ENCODE measurements around the gene ANKRD10.
"Not testable (repeated sequence)": the region's sequence is repeated elsewhere in the genome, so short reads cannot be mapped to it uniquely, and the experiment has no call there.

Gene ANKRD10

DNA sequence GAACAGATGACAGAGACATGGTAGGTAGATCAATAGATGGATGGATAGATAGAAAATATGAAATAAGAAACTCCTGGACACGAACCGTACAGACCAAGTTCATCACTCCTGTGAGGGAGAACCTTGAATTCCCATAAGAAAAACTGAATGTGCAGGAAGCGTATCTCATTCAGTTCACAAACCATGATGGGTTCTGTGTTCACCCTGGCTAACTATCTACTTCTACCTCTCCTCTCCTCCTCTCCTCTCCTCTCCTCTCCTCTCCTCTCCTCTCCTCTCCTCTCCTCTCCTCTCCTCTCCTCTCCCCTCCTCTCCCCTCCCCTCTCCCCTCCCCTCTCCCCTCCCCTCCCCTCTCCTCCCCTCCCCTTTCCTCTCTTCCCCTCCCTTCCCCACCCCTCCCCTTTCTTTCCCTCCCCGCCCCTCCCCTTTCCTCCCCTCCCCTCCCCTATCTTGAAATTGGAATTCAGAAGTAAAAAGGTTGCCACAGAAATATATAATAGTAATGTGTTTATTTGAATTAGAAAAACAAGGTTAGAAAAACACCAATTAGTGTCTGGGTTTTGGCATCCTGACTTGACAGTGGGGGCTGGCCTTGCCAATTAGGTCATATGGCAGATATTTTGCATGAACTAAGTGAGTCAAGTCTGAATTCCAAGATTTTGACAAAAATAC is 75.9 kb downstream of the ANKRD10 start:
- H3K79me1 ChIP-seq (ENCODE audit: low read length): no peaks in the 10 kb centered on the region
- 100% methylated on average over 1 of the region's 4 CpGs for WGBS (ENCODE audit: extremely low coverage, insufficient coverage, insufficient read length)
- H3K79me2 ChIP-seq (ENCODE audit: control insufficient read depth, insufficient read depth, low read length, poor library complexity): no peaks in the 10 kb centered on the region
- no peaks in the 10 kb centered on the region for H3K27me3 ChIP-seq (ENCODE audit: insufficient read depth, low read length)
- H2BK5ac ChIP-seq (ENCODE audit: low read depth, low read length, poor library complexity): no peak overlapping the region
- H2BK12ac ChIP-seq (ENCODE audit: low read length): no peak overlapping the region
- no peak overlapping the region for H3K4me2 ChIP-seq (ENCODE audit: low read length)
- peaks cover 0 to 4% of the 10 kb centered on the region in 2 experiments for H3K4me1 ChIP-seq (ENCODE audit: control insufficient read depth in 1 of 2, insufficient read depth in 2 of 2, low read length in 2 of 2)
- no peak overlapping the region for H3K27ac ChIP-seq (ENCODE audit: low read depth, low read length)
- no peak overlapping the region for H3K18ac ChIP-seq (ENCODE audit: low read length)
- no peak overlapping the region for H4K91ac ChIP-seq (ENCODE audit: low read depth, low read length)
- no peak overlapping the region for H4K12ac ChIP-seq (ENCODE audit: low read depth, low read length)
- no peak overlapping the region for H3K4ac ChIP-seq (ENCODE audit: low read depth, low read length)
- no peak overlapping the region for H4K8ac ChIP-seq (ENCODE audit: low read depth, low read length)
- H2BK120ac ChIP-seq (ENCODE audit: insufficient read depth, low read length, poor library complexity): no peak overlapping the region
- no peak overlapping the region for H2AK5ac ChIP-seq (ENCODE audit: low read length)
- H3K23ac ChIP-seq (ENCODE audit: low read length): no peak overlapping the region
- H3K9me3 ChIP-seq (ENCODE audit: insufficient read depth, low read depth, low read length): peaks cover 2% of the 10 kb centered on the region
- no peak overlapping the region for H3K9ac ChIP-seq (ENCODE audit: low read length)
- DNase-seq: no peak
- H3K14ac ChIP-seq (ENCODE audit: low read length): no peak overlapping the region
- H3K36me3 ChIP-seq (ENCODE audit: control insufficient read depth in 1 of 2, insufficient read depth in 2 of 2, low read length in 2 of 2): no peaks in the 10 kb centered on the region
- no peak overlapping the region for H3K4me3 ChIP-seq (ENCODE audit: low read depth, low read length)
- no peak overlapping the region for H2AFZ ChIP-seq (ENCODE audit: insufficient read depth, low read length, poor library complexity)

- no peak overlapping the region for H2BK12ac ChIP-seq (ENCODE audit: low read length)
- no peak overlapping the region for H4K91ac ChIP-seq (ENCODE audit: low read depth, low read length)
- H4K12ac ChIP-seq (ENCODE audit: low read depth, low read length): no peak overlapping the region
- no peak overlapping the region for H3K9ac ChIP-seq (ENCODE audit: low read length)
- H3K4me2 ChIP-seq (ENCODE audit: low read length): no peak overlapping the region
- H2BK5ac ChIP-seq (ENCODE audit: low read depth, low read length, poor library complexity): no peak overlapping the region
- no peak overlapping the region for H2AK5ac ChIP-seq (ENCODE audit: low read length)
- H3K4me1 ChIP-seq (ENCODE audit: control insufficient read depth in 1 of 2, insufficient read depth in 2 of 2, low read length in 2 of 2): peaks cover 0 to 4% of the 10 kb centered on the region in 2 experiments
- no peaks in the 10 kb centered on the region for H3K79me2 ChIP-seq (ENCODE audit: control insufficient read depth, insufficient read depth, low read length, poor library complexity)
- H3K23ac ChIP-seq (ENCODE audit: low read length): no peak overlapping the region
- H3K79me1 ChIP-seq (ENCODE audit: low read length): no peaks in the 10 kb centered on the region
- no peak overlapping the region for H3K18ac ChIP-seq (ENCODE audit: low read length)
- no peak for DNase-seq
- H2BK120ac ChIP-seq (ENCODE audit: insufficient read depth, low read length, poor library complexity): no peak overlapping the region
- H3K27me3 ChIP-seq (ENCODE audit: insufficient read depth, low read length): no peaks in the 10 kb centered on the region
- H3K27ac ChIP-seq (ENCODE audit: low read depth, low read length): no peak overlapping the region
- H3K36me3 ChIP-seq (ENCODE audit: control insufficient read depth in 1 of 2, insufficient read depth in 2 of 2, low read length in 2 of 2): no peaks in the 10 kb centered on the region
- H4K8ac ChIP-seq (ENCODE audit: low read depth, low read length): no peak overlapping the region
- H2AFZ ChIP-seq (ENCODE audit: insufficient read depth, low read length, poor library complexity): no peak overlapping the region
- WGBS (ENCODE audit: extremely low coverage, insufficient coverage, insufficient read length): no CpG with 5 or more reads among the region's 8 CpGs
- peaks cover 2% of the 10 kb centered on the region for H3K9me3 ChIP-seq (ENCODE audit: insufficient read depth, low read depth, low read length)
- H3K4me3 ChIP-seq (ENCODE audit: low read depth, low read length): no peak overlapping the region
- H3K4ac ChIP-seq (ENCODE audit: low read depth, low read length): no peak overlapping the region
- H3K14ac ChIP-seq (ENCODE audit: low read length): no peak overlapping the region
These were observed 76.8 kb downstream of the ANKRD10 start for GRCh38 chr13:110838116-110838515.

GRCh38 chr13:110837397-110838061 is 77.3 kb downstream of the ANKRD10 start:
- H3K4me3 ChIP-seq (ENCODE audit: low read depth, low read length); H2BK120ac ChIP-seq (ENCODE audit: insufficient read depth, low read length, poor library complexity); H3K18ac ChIP-seq (ENCODE audit: low read length); H2AFZ ChIP-seq (ENCODE audit: insufficient read depth, low read length, poor library complexity); H3K27me3 ChIP-seq (ENCODE audit: insufficient read depth, low read length); H3K9me3 ChIP-seq (ENCODE audit: insufficient read depth, low read depth, low read length); H4K8ac ChIP-seq (ENCODE audit: low read depth, low read length); H3K4me2 ChIP-seq (ENCODE audit: low read length); H2AK5ac ChIP-seq (ENCODE audit: low read length); H4K12ac ChIP-seq (ENCODE audit: low read depth, low read length); H3K4me1 ChIP-seq (ENCODE audit: control insufficient read depth in 1 of 2, insufficient read depth in 2 of 2, low read length in 2 of 2); H4K91ac ChIP-seq (ENCODE audit: low read depth, low read length); H3K23ac ChIP-seq (ENCODE audit: low read length); H3K9ac ChIP-seq (ENCODE audit: low read length); H3K79me2 ChIP-seq (ENCODE audit: control insufficient read depth, insufficient read depth, low read length, poor library complexity); H3K27ac ChIP-seq (ENCODE audit: low read depth, low read length); H3K36me3 ChIP-seq (ENCODE audit: control insufficient read depth in 1 of 2, insufficient read depth in 2 of 2, low read length in 2 of 2); H2BK5ac ChIP-seq (ENCODE audit: low read depth, low read length, poor library complexity); H3K79me1 ChIP-seq (ENCODE audit: low read length); H3K14ac ChIP-seq (ENCODE audit: low read length); H3K4ac ChIP-seq (ENCODE audit: low read depth, low read length); H2BK12ac ChIP-seq (ENCODE audit: low read length): not testable (repeated sequence)
- no CpG with 5 or more reads among the region's 5 CpGs for WGBS (ENCODE audit: extremely low coverage, insufficient coverage, insufficient read length)
- peak in 1 of 2 donors; percentile 30 for DNase-seq

GRCh38 chr13:110836605-110836903 is 78.3 kb downstream of the ANKRD10 start:
- Histone ChIP-seq H3K18ac (ENCODE audit: low read length) (no peak overlapping the region), H2BK5ac (ENCODE audit: low read depth, low read length, poor library complexity) (no peak overlapping the region), H4K91ac (ENCODE audit: low read depth, low read length) (no peak overlapping the region), H3K79me1 (ENCODE audit: low read length) (no peaks in the 10 kb centered on the region), H3K27ac (ENCODE audit: low read depth, low read length) (no peak overlapping the region), H4K8ac (ENCODE audit: low read depth, low read length) (no peak overlapping the region), H3K36me3 (ENCODE audit: control insufficient read depth in 1 of 2, insufficient read depth in 2 of 2, low read length in 2 of 2) (no peaks in the 10 kb centered on the region), H2BK120ac (ENCODE audit: insufficient read depth, low read length, poor library complexity) (no peak overlapping the region), H3K9me3 (ENCODE audit: insufficient read depth, low read depth, low read length) (peaks cover 2% of the 10 kb centered on the region), H2AK5ac (ENCODE audit: low read length) (no peak overlapping the region), H3K4me3 (ENCODE audit: low read depth, low read length) (no peak overlapping the region), H3K27me3 (ENCODE audit: insufficient read depth, low read length) (no peaks in the 10 kb centered on the region), H2AFZ (ENCODE audit: insufficient read depth, low read length, poor library complexity) (no peak overlapping the region), H3K4me2 (ENCODE audit: low read length) (no peak overlapping the region), H3K9ac (ENCODE audit: low read length) (no peak overlapping the region), H4K12ac (ENCODE audit: low read depth, low read length) (no peak overlapping the region), H3K4me1 (ENCODE audit: control insufficient read depth in 1 of 2, insufficient read depth in 2 of 2, low read length in 2 of 2) (peaks cover 0 to under 1% of the 10 kb centered on the region in 2 experiments), H3K79me2 (ENCODE audit: control insufficient read depth, insufficient read depth, low read length, poor library complexity) (no peaks in the 10 kb centered on the region), H2BK12ac (ENCODE audit: low read length) (no peak overlapping the region), H3K4ac (ENCODE audit: low read depth, low read length) (no peak overlapping the region), H3K23ac (ENCODE audit: low read length) (no peak overlapping the region), H3K14ac (ENCODE audit: low read length) (no peak overlapping the region)
- WGBS (ENCODE audit: extremely low coverage, insufficient coverage, insufficient read length): no CpG with 5 or more reads among the region's 2 CpGs
- no peak for DNase-seq
